SH-SY5Y (cell line): ENCODE data around the gene WIF1.

Source experiments
- GATA2 ChIP-seq: IDR thresholded peaks from 2 replicates; pipeline ENCODE4 v1.6.1; 2011; ENCODE audit warnings: mild to moderate bottlenecking, low read depth, low read length
- GATA3 ChIP-seq: IDR thresholded peaks from 2 replicates; pipeline ENCODE4 v1.6.1; 2011; ENCODE audit warnings: low read depth, mild to moderate bottlenecking, low read length, moderate library complexity

Gene WIF1

DNA sequence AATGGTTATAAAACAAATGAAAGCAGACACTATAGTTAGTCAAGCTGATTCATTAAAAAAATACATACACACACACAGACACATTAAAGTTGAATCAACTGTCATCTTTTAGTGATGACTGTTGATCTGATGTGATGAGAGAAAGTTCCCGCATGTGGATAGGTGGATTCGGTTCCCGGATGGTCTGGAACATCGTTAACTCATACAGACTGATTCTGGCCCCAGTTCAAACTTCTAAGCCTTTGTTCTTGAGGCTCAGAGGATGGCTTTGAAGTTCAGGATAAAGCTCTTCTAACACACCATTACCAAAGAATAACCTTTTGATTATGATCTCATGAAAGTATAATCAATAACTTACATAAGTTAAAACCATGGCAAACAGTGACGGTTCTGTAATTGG is 27.5 kb downstream of the WIF1 start:
- TF ChIP-seq GATA2 (no peak), GATA3 (no peak)

DNA sequence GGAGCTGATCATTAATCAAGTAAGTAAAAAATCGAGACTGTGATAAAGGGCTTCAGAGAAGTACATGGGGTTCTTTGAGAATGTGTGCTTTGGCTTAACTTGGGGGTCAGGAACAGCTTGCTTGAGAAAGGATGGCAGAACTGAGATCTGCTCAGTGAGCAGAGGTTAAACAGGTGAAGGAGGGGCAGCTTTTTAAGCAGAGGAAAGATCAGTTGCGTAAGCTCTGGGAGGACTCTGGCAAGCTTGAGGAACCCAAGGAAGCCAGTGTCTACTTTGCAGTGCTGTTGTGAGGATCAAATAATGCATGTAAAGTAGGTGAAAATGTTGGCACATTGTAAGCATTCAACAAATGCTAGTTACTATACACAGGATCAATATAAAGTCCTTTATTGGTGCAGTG is 30.6 kb downstream of the WIF1 start:
- TF ChIP-seq GATA2 = no peak
- no peak for TF ChIP-seq GATA3

DNA sequence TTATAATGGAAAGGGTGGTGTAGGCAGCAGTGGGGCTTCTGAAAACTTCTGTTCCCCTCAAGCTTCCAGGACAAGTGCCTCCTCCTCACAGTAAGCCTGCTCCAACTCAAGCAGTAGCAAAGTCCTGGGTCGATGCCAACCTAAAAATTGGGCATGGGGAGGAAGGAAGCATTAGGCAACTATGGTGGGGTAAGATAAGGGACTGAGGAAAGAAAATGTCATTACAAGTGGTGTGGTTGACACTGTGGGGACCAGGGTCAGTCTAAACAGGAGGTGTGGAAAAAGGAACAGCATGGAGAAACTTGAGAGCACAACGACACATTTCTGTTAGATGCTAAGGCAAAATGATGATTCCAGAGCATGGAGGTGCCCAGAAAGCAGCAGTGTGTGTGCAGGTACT is 34.9 kb downstream of the WIF1 start:
- TF ChIP-seq GATA2 (no peak), GATA3 (no peak)

DNA sequence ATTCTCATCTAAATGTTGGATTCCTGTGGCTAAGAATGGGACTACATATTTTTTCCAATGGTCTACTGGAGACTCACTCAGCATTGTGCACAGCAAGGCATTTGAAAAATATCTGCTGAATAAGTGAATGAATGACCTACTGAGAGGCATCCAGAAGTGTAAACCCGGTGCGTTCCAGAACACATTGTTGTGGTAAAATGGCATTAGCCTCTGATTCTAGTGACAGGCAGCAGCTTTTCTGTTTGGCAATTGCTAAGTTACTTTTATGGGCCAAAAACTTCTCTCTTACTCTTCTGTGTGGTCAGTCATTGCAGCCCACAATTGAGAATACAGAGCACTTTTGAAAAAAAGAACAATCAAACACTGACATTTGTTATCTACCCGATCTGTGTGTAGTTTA is 36.5 kb downstream of the WIF1 start:
- no peak for TF ChIP-seq GATA3

DNA sequence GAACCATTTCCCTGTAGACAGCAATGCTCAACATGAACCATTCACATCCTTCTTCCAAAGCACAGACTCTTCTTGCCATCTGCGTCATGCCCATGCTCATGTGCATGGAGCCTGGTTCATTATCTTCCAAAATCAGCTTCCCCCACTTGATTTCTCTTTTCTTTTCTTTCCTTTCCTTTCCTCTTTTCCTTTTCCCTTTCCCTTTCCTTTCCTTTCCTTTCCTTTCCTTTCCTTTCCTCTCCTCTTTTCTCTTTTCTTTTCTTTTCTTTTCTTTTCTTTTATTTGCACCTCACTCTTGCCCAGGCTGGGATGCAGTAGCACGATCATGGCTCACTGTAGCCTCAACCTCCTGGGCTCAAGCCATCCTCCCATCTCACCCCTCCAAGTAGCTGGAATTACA is 37.5 kb downstream of the WIF1 start:
- TF ChIP-seq GATA3 (no peak), GATA2 (no peak)

DNA sequence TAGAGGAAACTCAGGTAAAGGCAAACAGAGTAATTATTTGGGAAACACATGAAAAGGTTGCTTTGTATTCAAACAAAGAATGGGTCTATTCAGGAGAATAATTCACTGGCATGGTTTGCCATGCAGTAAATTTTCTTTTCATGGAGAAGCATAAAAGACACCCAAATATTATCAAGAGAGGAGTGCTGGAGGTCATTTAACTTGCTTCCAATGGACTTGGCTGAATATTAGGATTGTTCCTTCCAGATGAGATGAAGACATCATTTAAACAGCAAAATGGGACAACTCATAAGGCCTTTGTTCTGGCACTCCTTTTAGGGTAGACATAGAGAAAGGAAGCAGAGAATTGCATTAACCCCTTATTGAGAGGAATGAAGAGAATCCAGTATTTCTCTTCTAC is 38.7 kb downstream of the WIF1 start:
- TF ChIP-seq GATA3 (no peak), GATA2 (no peak)

DNA sequence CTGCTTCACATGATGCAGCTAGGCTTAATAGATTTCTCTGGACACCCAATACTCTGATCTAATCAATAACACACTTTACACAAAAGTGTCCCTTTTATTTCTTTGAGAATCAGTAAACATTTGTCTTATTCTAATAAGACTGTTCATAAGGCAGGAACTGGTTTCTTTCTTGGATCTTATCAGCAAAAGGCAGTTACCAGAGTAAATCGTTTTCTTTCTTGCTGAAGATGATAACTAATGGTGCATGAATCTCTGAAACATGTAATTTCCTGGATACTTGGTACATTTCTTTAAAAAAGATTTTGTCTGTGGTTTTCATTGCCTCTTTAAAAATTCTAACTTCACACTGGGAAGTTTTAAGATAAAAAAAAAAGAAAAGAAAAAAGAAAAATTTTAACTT is 39.6 kb downstream of the WIF1 start:
- TF ChIP-seq GATA3 (no peak), GATA2 (no peak)

DNA sequence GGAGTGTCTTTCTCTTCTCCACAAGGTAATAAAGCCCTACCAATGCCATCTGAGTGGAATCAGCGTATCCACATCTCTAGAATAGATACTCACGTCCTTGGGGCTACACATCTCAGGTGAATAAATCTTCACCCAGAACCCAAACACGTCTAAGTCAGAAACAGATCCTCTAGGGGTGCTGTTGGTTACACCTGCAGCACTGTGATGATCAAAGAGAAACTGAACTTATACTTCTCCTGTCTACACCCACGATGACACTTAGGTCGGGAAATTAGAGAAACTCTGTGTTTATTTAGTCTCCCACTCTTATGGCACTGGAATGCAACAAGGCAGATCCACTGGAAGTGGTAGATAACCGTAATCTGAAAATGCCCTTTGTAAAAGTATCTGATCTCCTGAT is 46.2 kb downstream of the WIF1 start:
- TF ChIP-seq GATA2 (no peak), GATA3 (no peak)

DNA sequence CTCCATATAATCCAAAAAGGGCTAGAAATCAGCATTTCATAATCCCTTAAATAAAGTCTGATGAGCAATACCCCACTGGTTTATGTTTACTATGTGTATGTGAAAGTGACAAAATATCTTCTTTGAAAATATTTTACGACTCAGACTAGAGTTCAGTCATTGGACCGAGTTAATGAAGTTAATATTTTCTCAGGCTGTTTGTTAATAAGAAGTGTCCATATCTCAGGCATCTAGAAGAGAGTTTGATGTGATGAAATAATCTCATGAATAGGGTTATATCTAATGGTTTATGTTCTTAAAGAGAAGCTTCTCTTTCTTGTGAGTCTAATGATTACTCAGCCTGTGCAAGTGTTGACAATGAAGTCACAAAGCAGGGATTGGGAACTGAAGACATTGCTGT is 51.8 kb downstream of the WIF1 start:
- no peak for TF ChIP-seq GATA2
- no peak for TF ChIP-seq GATA3

DNA sequence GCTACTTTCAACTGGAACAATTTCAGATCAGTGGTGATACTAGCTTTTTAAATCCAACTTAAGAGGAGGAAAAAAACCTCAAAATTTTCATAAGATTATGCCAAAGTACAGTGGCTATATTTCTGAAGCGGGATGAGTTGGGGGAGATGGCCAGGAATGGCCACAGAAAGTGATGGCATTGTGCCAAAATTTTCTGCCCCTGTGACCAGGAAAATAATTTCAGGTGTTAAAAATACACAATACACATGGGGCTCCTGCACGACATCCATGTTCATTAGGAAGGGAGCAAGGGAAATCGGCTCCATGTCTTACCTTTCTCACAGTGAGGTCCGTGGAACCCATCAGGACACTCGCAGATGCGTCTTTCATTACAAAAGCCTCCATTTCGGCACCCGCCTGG is 53.7 kb downstream of the WIF1 start:
- no peak for TF ChIP-seq GATA3
- TF ChIP-seq GATA2 = no peak

DNA sequence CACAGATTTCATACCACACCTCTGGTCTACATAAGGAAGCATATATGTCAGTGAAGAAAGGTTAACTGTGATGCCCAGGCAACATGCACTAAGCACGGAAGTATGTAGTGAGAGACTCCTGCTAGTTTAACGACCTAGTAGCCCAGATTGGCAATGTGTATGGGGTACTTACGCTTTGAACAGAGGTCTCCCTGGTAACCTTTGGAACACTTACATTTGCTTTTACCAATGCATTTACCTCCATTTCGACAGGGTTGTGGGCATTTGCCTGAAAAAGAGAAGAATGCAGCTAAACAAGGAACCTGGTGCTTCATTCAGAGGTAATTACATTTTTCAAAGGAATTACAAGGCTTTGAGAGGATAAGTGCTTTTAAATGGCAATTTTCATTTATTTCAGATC is 65.2 kb downstream of the WIF1 start:
- no peak for TF ChIP-seq GATA3

DNA sequence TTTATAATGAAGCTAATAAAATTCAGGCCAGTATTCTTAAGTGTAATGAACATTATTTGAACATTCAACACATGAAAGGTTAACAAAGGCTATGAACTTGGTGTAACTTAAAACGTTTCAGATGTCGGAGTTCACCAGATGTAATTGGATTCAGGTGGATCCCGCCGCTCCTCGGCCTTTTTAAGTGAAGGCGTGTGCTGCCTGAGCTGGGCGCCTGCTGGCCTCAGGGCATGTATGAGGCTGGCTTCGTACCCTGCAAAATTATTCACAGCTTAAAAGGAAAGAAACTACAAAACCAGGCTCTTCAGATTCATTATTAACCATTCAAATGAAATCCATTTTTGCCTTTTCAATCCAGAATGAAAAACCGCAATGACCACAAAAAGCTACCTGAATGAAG is 69.9 kb downstream of the WIF1 start:
- TF ChIP-seq GATA3 = no peak
- no peak for TF ChIP-seq GATA2

DNA sequence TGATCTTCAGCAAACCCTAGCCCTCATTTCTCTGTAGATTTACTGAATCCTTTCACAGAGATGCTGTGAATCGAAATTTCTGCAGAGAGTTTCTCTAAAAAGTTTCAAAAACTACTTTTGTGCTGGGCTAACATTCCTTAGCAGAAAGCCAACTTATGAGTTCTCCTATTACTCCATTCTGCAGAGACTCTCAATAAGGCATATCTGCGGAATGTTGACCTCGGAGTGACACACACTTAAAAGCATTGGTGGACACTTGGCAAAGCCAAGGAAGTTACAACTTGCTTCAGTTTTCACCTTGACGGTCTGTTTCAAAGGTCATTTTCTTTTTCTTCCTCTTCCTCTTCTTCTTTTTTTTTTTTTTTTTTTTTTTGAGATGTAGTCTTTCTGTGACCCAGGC is 75.8 kb downstream of the WIF1 start:
- TF ChIP-seq GATA2 = no peak
- no peak for TF ChIP-seq GATA3

DNA sequence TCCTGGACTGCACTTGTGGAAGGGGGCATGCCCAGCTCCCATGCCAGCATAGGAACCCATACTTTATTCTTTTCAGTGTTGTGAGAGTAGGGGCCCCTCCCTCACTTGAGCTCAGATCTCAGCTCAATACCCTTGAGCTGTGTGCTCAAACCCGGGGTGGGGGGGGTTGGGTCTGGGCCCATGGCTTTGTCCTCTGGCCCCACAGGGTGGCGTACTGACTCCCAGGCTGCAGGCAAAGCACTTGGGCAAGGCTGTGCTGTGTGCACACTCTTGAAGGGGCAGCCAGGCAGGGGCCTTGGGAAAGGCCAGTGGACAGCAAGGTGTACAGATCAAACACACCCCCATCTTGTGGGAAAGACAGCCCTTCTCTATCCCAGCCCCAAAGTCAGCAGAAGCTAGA is 81.8 kb downstream of the WIF1 start:
- TF ChIP-seq GATA3 (no peak), GATA2 (no peak)

DNA sequence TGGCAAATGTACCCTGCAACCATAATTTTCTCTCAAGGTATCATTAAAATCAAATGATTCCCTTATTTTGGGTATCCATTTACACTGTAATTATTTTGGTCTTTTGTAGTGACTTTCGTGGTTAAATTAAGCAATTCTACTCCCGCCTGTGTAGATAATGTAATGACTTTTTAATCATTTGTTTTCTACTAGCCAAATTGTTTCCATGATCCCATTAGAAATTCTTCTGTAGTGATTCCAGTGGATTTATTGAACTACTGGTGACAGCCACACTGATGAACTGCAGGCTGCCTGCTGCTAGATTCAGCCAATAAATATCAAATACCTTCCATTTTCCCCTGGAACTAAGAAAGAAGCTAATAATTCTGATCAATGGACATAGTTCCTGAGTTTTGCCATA is 96.0 kb downstream of the WIF1 start:
- no peak for TF ChIP-seq GATA3
- no peak for TF ChIP-seq GATA2

DNA sequence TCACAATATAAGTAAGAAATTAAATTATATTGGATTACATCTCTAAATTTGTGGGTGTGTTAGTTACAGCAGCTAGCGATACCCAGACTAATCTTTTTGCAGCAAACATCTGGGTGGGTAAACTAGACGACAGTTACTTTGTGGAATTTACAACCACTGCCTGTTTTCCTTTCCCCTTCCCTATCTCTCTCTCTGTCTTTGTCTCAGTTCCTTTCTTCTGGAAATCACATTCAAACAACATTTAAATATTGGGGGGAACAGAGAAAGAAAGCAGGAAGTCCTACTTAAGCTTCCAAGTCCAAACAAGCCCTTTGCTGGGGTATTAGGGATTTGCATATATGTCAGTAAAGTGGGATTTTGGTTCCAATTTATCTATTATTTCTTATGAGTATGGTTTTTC is 97.6 kb downstream of the WIF1 start:
- TF ChIP-seq GATA2 = no peak
- TF ChIP-seq GATA3 = no peak

DNA sequence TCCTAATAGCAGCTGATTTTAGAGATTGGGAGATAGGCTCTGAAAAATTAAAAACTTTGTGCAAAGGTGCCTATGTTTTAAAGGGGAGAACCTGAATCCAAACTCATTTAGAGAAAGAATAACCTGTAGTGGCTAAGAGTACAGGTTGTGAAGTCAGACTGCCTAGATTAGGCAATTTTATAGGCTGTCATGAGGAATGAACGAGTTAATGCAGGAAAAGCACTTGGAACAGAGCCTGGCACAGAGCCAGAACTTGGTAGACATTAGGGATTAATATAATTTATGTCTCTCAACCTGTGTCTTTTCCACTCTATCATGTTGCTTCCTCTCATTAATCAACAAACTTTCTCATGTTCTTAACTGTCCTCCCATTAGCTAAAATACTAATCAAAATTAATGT is 98.1 kb downstream of the WIF1 start:
- no peak for TF ChIP-seq GATA3
- TF ChIP-seq GATA2 = no peak
